Spleen (tissue), 11 donors: ENCODE data around the gene SLC4A8. TPM values are rescaled to one million over a fixed set of nuclear protein-coding genes. Genes with fewer than 3 reads are reported as not detected.

Experiments
- DNase-seq: peaks from one replicate; pipeline ENCODE4 v3.0.0-alpha.2; 2020
- H3K27ac ChIP-seq, 8 donors: fragments of 200-600 bp; sonication (generic) in 7 of 8; 1 replicate in 4 of 8; 2 replicates in 4 of 8; pipeline versions ENCODE4 v1.5.0 to v1.8.0; 2016 to 2021; ENCODE audit warnings: inconsistent platforms in 4 of 8, mild to moderate bottlenecking in 4 of 8, moderate library complexity in 1 of 8
- H3K27me3 ChIP-seq, 7 donors: fragments of 200-600 bp; sonication (generic) in 6 of 7; replicated peaks in 1 of 7; 1 replicate in 4 of 7; 2 replicates in 3 of 7; pipeline versions ENCODE4 v1.5.0 to v1.8.0; 2016 to 2021; ENCODE audit warnings: inconsistent platforms in 3 of 7, mild to moderate bottlenecking in 1 of 7
- H3K36me3 ChIP-seq, 6 donors: fragments of 200-600 bp; sonication (generic) in 5 of 6; 1 replicate in 4 of 6; 2 replicates in 2 of 6; pipeline versions ENCODE4 v1.5.0 to v1.8.0; 2016 to 2021; ENCODE audit warnings: inconsistent platforms in 2 of 6
- H3K4me1 ChIP-seq, 6 donors: fragments of 200-600 bp; sonication (generic) in 5 of 6; 1 replicate in 3 of 6; 2 replicates in 3 of 6; pipeline versions ENCODE4 v1.5.0 to v1.8.0; 2016 to 2021; ENCODE audit warnings: inconsistent platforms in 3 of 6
- H3K4me3 ChIP-seq, 8 donors: fragments of 200-600 bp; sonication (generic) in 7 of 8; 1 replicate in 4 of 8; 2 replicates in 4 of 8; pipeline versions ENCODE4 v1.5.0 to v1.8.0; 2016 to 2021; ENCODE audit warnings: inconsistent platforms in 4 of 8, mild to moderate bottlenecking in 4 of 8, moderate library complexity in 2 of 8
- H3K9me3 ChIP-seq, 8 donors: fragments of 200-600 bp; sonication (generic) in 7 of 8; 1 replicate in 4 of 8; 2 replicates in 4 of 8; pipeline versions ENCODE4 v1.5.0 to v1.8.0; 2016 to 2021; ENCODE audit warnings: inconsistent platforms in 4 of 8
- POLR2A ChIP-seq, 3 donors: fragments of 450-650 bp; IDR thresholded peaks; one replicate each; pipeline ENCODE4 v1.5.1; 2017; ENCODE audit warnings: antibody characterized with exemption in 3 of 3, mild to moderate bottlenecking in 1 of 3
- POLR2AphosphoS5 ChIP-seq, 3 donors: sonication (generic); formaldehyde crosslinking; IDR thresholded peaks; one replicate each; pipeline ENCODE4 v1.5.1; 2017; ENCODE audit warnings: antibody characterized with exemption in 3 of 3
- WGBS, 5 donors: extraction: QIAGEN DNeasy Blood & Tissue Kit in 3 of 5; methylation state at CpG; one replicate each; pipeline versions ENCODE4 v1.1.5 to v1.1.7; 2013 to 2018; 5-methylcytosine and 5-hydroxymethylcytosine counted together
- intact Hi-C: fragments of 100-400 bp; cut with DNase I; formaldehyde crosslinking; loops from one replicate; pipeline ENCODE4 v1.15.0; 2023; ENCODE audit warnings: low total_unique reads
- polyA plus RNA-seq, 3 donors: library from polyadenylated mRNA; stranded (reverse); fragments of 200-250 nt; gene quantifications; one replicate each; pipeline ENCODE4 v1.2.1, GENCODE V29; 2013
- total RNA-seq, 7 donors: library from RNA; depleted of rRNA in 3 of 7; stranded (reverse); fragments of >200 nt in 3 of 7; fragmentation: NEBNext Ultra II Directional in 4 of 7; extraction: Animal tissue kit (Norgen Biotek cat#: 25700) in 4 of 7; gene quantifications; one replicate each; pipeline versions ENCODE4 v1.1.0 to v1.2.1, GENCODE V29; 2016 to 2021
- TF ChIP-seq, protein P1 (sequence below), 11 experiments: fragments of 200-600 bp in 7 of 11; fragments of 450-650 bp in 4 of 11; sonication (generic) in 4 of 11; IDR thresholded peaks in 8 of 11; conservative IDR thresholded peaks in 3 of 11; 1 replicate in 7 of 11; 2 replicates in 4 of 11; pipeline versions ENCODE4 v1.4.0 to v1.8.0; 2016 to 2021; ENCODE audit warnings: antibody characterized with exemption in 11 of 11, inconsistent platforms in 4 of 11, mild to moderate bottlenecking in 1 of 11
- donor health status: healthy with polysubstance abuse.
- donor health status: DM: no; HTN: no; CAD: no; lungs with moderate emphysema.
- donor health status: DM: no; HTN: no; CAD: no.
- donor health status: Bipolar disorder and iron deficiency.
- donor health status: healthy.
- donor health status: DM: no; HTN: no; CAD: no.
- donor health status: DM: yes; HTN: yes; CAD: no.

Gene SLC4A8
- total and polyA plus RNA-seq, 10 donors, result 0.88 to 9.7 (median 4.8) TPM

DNA sequence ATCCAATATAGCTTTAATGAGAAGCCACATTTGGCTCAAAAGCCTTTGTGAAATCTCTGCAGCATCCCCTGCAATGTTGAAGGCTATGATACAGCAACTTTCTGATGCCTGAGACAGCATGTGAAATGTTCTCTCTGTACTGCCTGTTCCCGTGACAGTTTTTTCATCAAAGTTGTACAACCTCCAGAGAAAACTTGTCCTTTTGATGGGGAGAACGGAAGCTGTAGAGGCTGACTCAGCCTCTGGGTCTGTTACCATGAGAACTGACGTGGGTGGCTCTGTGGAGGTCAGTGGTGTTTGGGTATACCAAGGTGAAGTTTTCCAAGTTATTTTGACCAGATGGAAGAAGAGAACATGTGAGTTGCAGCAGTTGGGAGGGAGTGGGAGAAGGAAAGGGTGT lies 17.0 kb downstream of the SLC4A8 start:
- no peaks in the 10 kb centered on the region for H3K9me3 ChIP-seq
- no peak overlapping the region for H3K27ac ChIP-seq
- 36 to 68% (median 60%) methylated on average over 3 of the region's 3 CpGs for WGBS, 5 donors
- no peak for DNase-seq
- H3K36me3 ChIP-seq, result no peaks in the 10 kb centered on the region
- intact Hi-C loops, result no loop called here
- TF ChIP-seq, protein P1, sequence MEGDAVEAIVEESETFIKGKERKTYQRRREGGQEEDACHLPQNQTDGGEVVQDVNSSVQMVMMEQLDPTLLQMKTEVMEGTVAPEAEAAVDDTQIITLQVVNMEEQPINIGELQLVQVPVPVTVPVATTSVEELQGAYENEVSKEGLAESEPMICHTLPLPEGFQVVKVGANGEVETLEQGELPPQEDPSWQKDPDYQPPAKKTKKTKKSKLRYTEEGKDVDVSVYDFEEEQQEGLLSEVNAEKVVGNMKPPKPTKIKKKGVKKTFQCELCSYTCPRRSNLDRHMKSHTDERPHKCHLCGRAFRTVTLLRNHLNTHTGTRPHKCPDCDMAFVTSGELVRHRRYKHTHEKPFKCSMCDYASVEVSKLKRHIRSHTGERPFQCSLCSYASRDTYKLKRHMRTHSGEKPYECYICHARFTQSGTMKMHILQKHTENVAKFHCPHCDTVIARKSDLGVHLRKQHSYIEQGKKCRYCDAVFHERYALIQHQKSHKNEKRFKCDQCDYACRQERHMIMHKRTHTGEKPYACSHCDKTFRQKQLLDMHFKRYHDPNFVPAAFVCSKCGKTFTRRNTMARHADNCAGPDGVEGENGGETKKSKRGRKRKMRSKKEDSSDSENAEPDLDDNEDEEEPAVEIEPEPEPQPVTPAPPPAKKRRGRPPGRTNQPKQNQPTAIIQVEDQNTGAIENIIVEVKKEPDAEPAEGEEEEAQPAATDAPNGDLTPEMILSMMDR (IDR thresholded peaks at IDR 0.05 in 8 of 11, conservative IDR thresholded peaks at IDR 0.05 in 3 of 11), result no peak
- no peak for TF ChIP-seq POLR2AphosphoS5 (IDR thresholded peaks at IDR 0.05)
- no peak for TF ChIP-seq POLR2A (IDR thresholded peaks at IDR 0.05)
- H3K27me3 ChIP-seq, result no peaks in the 10 kb centered on the region
- H3K4me3 ChIP-seq, result no peak overlapping the region
- H3K4me1 ChIP-seq, result no peaks in the 10 kb centered on the region

DNA sequence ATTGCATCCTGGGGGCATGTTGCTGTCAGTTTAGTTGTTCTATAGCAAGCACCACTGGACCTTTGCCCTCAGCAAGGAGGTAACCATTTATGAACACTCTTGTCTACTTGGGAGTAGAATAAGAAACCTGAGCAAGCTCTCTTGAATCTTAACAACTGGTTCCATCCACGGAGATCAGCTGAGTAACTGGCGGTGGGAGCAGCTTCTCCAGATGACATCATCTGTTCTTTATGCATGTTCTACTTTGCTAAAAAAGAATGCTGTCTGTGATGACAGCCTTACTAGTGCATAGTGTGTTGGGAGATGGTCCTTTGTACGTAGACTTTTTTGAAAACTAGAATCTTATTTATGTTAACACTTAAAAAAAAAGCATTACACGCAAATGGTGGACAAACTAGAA lies 17.7 kb downstream of the SLC4A8 start:
- H3K27me3 ChIP-seq, result no peaks in the 10 kb centered on the region
- H3K27ac ChIP-seq, result no peak overlapping the region
- H3K36me3 ChIP-seq, result no peaks in the 10 kb centered on the region
- no peak for DNase-seq
- no peaks in the 10 kb centered on the region for H3K4me1 ChIP-seq
- H3K9me3 ChIP-seq, result no peaks in the 10 kb centered on the region
- H3K4me3 ChIP-seq, result no peak overlapping the region
- WGBS, 5 donors, result 65 to 73% (median 68%) methylated on average over 4 of the region's 4 CpGs
- TF ChIP-seq POLR2AphosphoS5 (IDR thresholded peaks at IDR 0.05), result no peak
- no peak for TF ChIP-seq POLR2A (IDR thresholded peaks at IDR 0.05)
- TF ChIP-seq, protein P1 (IDR thresholded peaks at IDR 0.05 in 8 of 11, conservative IDR thresholded peaks at IDR 0.05 in 3 of 11), result no peak
- intact Hi-C loops, result no loop called here

DNA sequence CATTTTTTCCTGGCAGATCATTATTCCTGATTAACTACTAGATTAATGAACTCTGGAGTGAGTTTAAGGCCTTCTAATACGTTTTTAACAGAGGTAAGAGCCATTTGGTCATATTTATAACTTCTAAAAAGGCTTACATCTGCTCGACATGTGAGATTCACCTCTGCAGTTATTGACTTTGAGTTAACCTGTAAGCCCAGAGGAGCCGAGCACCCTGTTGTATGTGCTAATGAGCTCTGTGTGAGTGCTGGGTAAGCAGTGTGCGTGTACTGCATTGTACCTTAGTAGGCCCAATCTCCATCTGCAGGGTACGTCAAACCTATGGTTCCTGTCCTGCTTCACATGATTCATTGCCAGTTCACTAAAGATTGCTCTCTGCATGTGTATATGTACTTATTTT lies 18.9 kb downstream of the SLC4A8 start:
- Histone ChIP-seq H3K4me1 (no peaks in the 10 kb centered on the region), H3K36me3 (no peaks in the 10 kb centered on the region), H3K9me3 (no peaks in the 10 kb centered on the region), H3K27ac (no peak overlapping the region), H3K4me3 (no peak overlapping the region), H3K27me3 (no peaks in the 10 kb centered on the region)
- intact Hi-C loops, result no loop called here
- TF ChIP-seq POLR2AphosphoS5 (IDR thresholded peaks at IDR 0.05) (no peak), POLR2A (IDR thresholded peaks at IDR 0.05) (no peak)
- TF ChIP-seq, protein P1 (IDR thresholded peaks at IDR 0.05 in 8 of 11, conservative IDR thresholded peaks at IDR 0.05 in 3 of 11), result no peak
- 85 to 92% (median 86%) methylated on average over 5 of the region's 5 CpGs for WGBS, 5 donors
- DNase-seq, result no peak

DNA sequence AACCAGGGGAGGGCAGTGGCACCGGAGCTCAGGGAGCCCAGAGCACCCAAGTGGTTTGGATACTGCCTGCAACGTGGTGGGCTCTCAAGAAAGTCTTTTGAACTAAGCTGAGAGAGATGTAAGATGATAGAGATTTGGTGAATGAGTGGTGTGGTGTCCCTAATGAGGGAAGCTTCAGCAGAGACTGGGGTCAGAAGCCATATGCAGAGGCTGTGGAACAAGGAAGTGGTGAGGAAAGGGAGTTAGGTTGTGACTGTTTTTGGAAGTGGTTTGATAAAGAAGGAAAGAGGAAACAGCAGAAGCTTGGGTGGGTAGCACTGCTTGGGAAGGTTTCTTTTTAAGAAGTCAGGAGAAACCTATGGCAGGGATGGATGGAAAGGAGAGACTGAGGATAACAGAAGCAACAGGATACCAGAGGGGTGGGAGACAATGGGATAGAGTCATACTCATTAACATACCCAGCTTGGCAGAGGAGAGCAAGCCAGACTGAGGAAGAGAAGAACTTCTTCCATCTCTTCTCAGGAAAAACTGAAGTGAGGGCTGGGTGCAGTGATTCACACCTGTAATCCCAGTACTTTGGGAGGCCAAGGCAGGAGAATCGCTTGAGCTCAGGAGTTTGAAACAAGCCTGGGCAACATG lies 24.1 kb downstream of the SLC4A8 start:
- H3K27me3 ChIP-seq, result no peaks in the 10 kb centered on the region
- no peaks in the 10 kb centered on the region for H3K36me3 ChIP-seq
- no peaks in the 10 kb centered on the region for H3K4me1 ChIP-seq
- no peak overlapping the region for H3K4me3 ChIP-seq
- TF ChIP-seq POLR2AphosphoS5 (IDR thresholded peaks at IDR 0.05) (no peak), POLR2A (IDR thresholded peaks at IDR 0.05) (no peak)
- TF ChIP-seq, protein P1 (IDR thresholded peaks at IDR 0.05 in 8 of 11, conservative IDR thresholded peaks at IDR 0.05 in 3 of 11), result no peak
- no peaks in the 10 kb centered on the region for H3K9me3 ChIP-seq
- no peak overlapping the region for H3K27ac ChIP-seq
- whole genome bisulfite sequencing, 5 donors, result 83 to 94% (median 84%) methylated on average over 3 of the region's 3 CpGs
- no peak for DNase-seq
- intact Hi-C loops, result no loop called here
